ENCODE measurements around the gene ARID1B. TPM values are rescaled to one million over a fixed set of nuclear protein-coding genes. Genes with fewer than 3 reads are reported as not detected.

The ARID1B gene
- total and polyA plus RNA-seq, 10 of the 15 experiments (the other 5 are each of a cell fraction or from before 2014, with no cell fraction given), result 24.7 to 133 (median 54.6) TPM

- intact Hi-C loops (cut with micrococcal nuclease; ENCODE audit: unreplicated experiment) (loop anchor here (5.0 kb wide), 1 partner anchor 35 kb away; no protein-coding TSS in a partner anchor), in situ Hi-C loops (cut with MboI) (no loop called here)
- H3K9ac ChIP-seq (ENCODE audit: control insufficient read depth, insufficient read depth, low read length), result no peak overlapping the region
- H3K27ac ChIP-seq (ENCODE audit: control insufficient read depth, insufficient read depth), result no peak overlapping the region
- TF ChIP-seq IKZF2 (IDR thresholded peaks at IDR 0.05) (no peak), STAT1 (conservative IDR thresholded peaks at IDR 0.05) (no peak), MTA2 (IDR thresholded peaks at IDR 0.05; ENCODE audit: low read depth) (no peak), ZBTB40 (IDR thresholded peaks at IDR 0.05; ENCODE audit: borderline replicate concordance) (no peak), ESRRA (IDR thresholded peaks at IDR 0.05; ENCODE audit: low read length) (no peak), RELA (IDR thresholded peaks at IDR 0.05; ENCODE audit: borderline replicate concordance, partially characterized antibody) (no peak), IRF3 (IDR thresholded peaks at IDR 0.05) (no peak), GATAD2B (conservative IDR thresholded peaks at IDR 0.05; ENCODE audit: low read depth) (no peak), MYB (IDR thresholded peaks at IDR 0.05; ENCODE audit: borderline replicate concordance, low read depth, low read length) (no peak), NFYA (IDR thresholded peaks at IDR 0.05; ENCODE audit: borderline replicate concordance, low read depth, low read length) (no peak), ZBTB11 (CRISPR knock-in tag; IDR thresholded peaks at IDR 0.05) (no peak), ZBED1 (IDR thresholded peaks at IDR 0.05; ENCODE audit: borderline replicate concordance) (no peak), IRF4 (IDR thresholded peaks at IDR 0.05; ENCODE audit: low read depth, low read length) (no peak)
- H3K4me1 ChIP-seq (ENCODE audit: control insufficient read depth, insufficient read depth, low read length), result peaks cover 19% of the 10 kb centered on the region
- BruUV-seq (replicated peaks), result no TSS peak
- DNase-seq (ENCODE audit: low read depth, low spot score) (no peak), FAIRE-seq (no peak), ATAC-seq (no peak)
- no peak overlapping the region for H3K4me3 ChIP-seq
- H3K9me3 ChIP-seq (replicated peaks; ENCODE audit: control insufficient read depth, insufficient read depth, low read length), result no peaks in the 10 kb centered on the region
- POLR2A ChIA-PET, result no interaction called here
- peaks cover 8% of the 10 kb centered on the region for H3K79me2 ChIP-seq (ENCODE audit: control insufficient read depth, insufficient read depth, low read length)
- WGBS (ENCODE audit: insufficient coverage, insufficient replicate concordance, low lambda C conversion rate, missing lambda C conversion rate), result 96% methylated on average over 6 of the region's 6 CpGs
- H3K36me3 ChIP-seq (ENCODE audit: control insufficient read depth in 2 of 2, insufficient read depth in 2 of 2, low read length in 1 of 2), result peaks cover 0 to 2% of the 10 kb centered on the region in 2 experiments; a peak in 2 of 4 replicates
- no peak overlapping the region for H3K4me2 ChIP-seq (ENCODE audit: control insufficient read depth, insufficient read depth)
- RAD21 ChIA-PET (ENCODE audit: unreplicated experiment), result no interaction called here
- CTCF ChIA-PET, result interaction anchor here (1.4 kb wide), 1 partner anchor 21 kb away, joined by 5 read pairs; no protein-coding TSS in a partner anchor
- no peak overlapping the region for H2AFZ ChIP-seq (ENCODE audit: control insufficient read depth, low read depth, low read length)
- H4K20me1 ChIP-seq (ENCODE audit: control insufficient read depth, insufficient read depth), result peaks cover 12% of the 10 kb centered on the region; the same call in 1 of the 2 replicates
- SMC1A ChIA-PET (ENCODE audit: uncharacterized antibody, unreplicated experiment), result interaction anchor here (0.6 to 1.4 kb wide), 4 partner anchors 12 to 234 kb away, joined by 3 to 8 read pairs (median 3); no protein-coding TSS in a partner anchor
- H3K27me3 ChIP-seq (replicated peaks in 1 of 2; ENCODE audit: control insufficient read depth in 2 of 2, insufficient read depth in 2 of 2, low read length in 1 of 2), result no peaks in the 10 kb centered on the region
Observed at GRCh38 chr6:157066781-157067491, 289.8 kb downstream of the ARID1B start.

Measured in GM12878 (cell line).